Measurements from ENCODE around the gene ANXA2R. TPM values are rescaled to one million over a fixed set of nuclear protein-coding genes. Genes with fewer than 3 reads are reported as not detected.
"Not testable (repeated sequence)": the region's sequence is repeated elsewhere in the genome, so short reads cannot be mapped to it uniquely, and the experiment has no call there.

Gene ANXA2R
- total RNA-seq (1.2 TPM), polyA plus RNA-seq (ENCODE audit: insufficient read depth in 1 of 8, insufficient read length in 8 of 8, low replicate concordance in 1 of 8) (1 to 10 TPM in 6 of 8 donors, under 1 TPM in 2; 0.69 to 1.6 (median 1.2) TPM)
- long read RNA-seq, donor 1, partial matches to known transcripts: 0 of 1 reads
- long read RNA-seq, donor 1, other reads (novel, unspliced or antisense): 0 of 1 reads
- long read RNA-seq, donor 2: 0 reads
- long read RNA-seq, donor 3, partial matches to known transcripts: 0 of 1 reads
- long read RNA-seq, donor 3, other reads (novel, unspliced or antisense): 0 of 1 reads
- long read RNA-seq, donor 4, partial matches to known transcripts: 0 of 2 reads
- long read RNA-seq, donor 4, other reads (novel, unspliced or antisense): 0 of 2 reads
- long read RNA-seq, donor 5, partial matches to known transcripts: 0 of 3 reads
- long read RNA-seq, donor 5, other reads (novel, unspliced or antisense): 0 of 3 reads
- long read RNA-seq, donor 6, partial matches to known transcripts: 0 of 3 reads
- long read RNA-seq, donor 6, other reads (novel, unspliced or antisense): 0 of 3 reads
- long read RNA-seq, donor 7, partial matches to known transcripts: 0 of 3 reads
- long read RNA-seq, donor 7, other reads (novel, unspliced or antisense): 0 of 3 reads
- long read RNA-seq, donor 8, partial matches to known transcripts: 0 of 2 reads
- long read RNA-seq, donor 8, other reads (novel, unspliced or antisense): 0 of 2 reads
- long read RNA-seq, donor 9, partial matches to known transcripts: 0 of 2 reads
- long read RNA-seq, donor 9, other reads (novel, unspliced or antisense): 0 of 2 reads
- long read RNA-seq, donor 10, partial matches to known transcripts: 0 of 1 reads
- long read RNA-seq, donor 10, other reads (novel, unspliced or antisense): 0 of 1 reads
- long read RNA-seq, donor 11, partial matches to known transcripts: 0 of 2 reads
- long read RNA-seq, donor 11, other reads (novel, unspliced or antisense): 0 of 2 reads

GRCh38 chr5:43040287-43041098, at the start of gene ANXA2R:
Gene ANXA2R (minus strand): TSS chr5:43040319. CDS start chr5:43040046, 273 bp downstream.
- H3K4me1 ChIP-seq (ENCODE audit: control insufficient read depth, insufficient read depth, low read length): peaks cover 59% of the 10 kb centered on the region
- peak within 1 kb of the TSS; percentile 92 for H3K27ac ChIP-seq (ENCODE audit: low read length)
- H3K27me3 ChIP-seq (ENCODE audit: control insufficient read depth, insufficient read depth, low read length): peaks cover 88% of the 10 kb centered on the region
- no peaks in the 10 kb centered on the region for H3K9me3 ChIP-seq (replicated peaks; ENCODE audit: control insufficient read depth, low read depth, low read length)
- WGBS (ENCODE audit: insufficient coverage): 5% methylated on average over 41 of the region's 47 CpGs
- H3K4me3 ChIP-seq (ENCODE audit: low read length): peak within 1 kb of the TSS; percentile 71
- DNase-seq: peak; percentile 93
- H3K36me3 ChIP-seq (ENCODE audit: control insufficient read depth, insufficient read depth, low read length): no peaks in the 10 kb centered on the region

GRCh38 chr5:43086118-43086908, 46.2 kb upstream of the ANXA2R start:
- H3K9me3 ChIP-seq (replicated peaks; ENCODE audit: control insufficient read depth, low read depth, low read length); H3K4me1 ChIP-seq (ENCODE audit: control insufficient read depth, insufficient read depth, low read length); H3K4me3 ChIP-seq (ENCODE audit: low read length); H3K27ac ChIP-seq (ENCODE audit: low read length); H3K36me3 ChIP-seq (ENCODE audit: control insufficient read depth, insufficient read depth, low read length); H3K27me3 ChIP-seq (ENCODE audit: control insufficient read depth, insufficient read depth, low read length); DNase-seq: not testable (repeated sequence)
- whole genome bisulfite sequencing (ENCODE audit: insufficient coverage): no CpG with 5 or more reads among the region's 5 CpGs

GRCh38 chr5:43085453-43085852, 45.3 kb upstream of the ANXA2R start:
- Histone ChIP-seq H3K27ac (ENCODE audit: low read length) (no peak overlapping the region), H3K27me3 (ENCODE audit: control insufficient read depth, insufficient read depth, low read length) (no peaks in the 10 kb centered on the region), H3K36me3 (ENCODE audit: control insufficient read depth, insufficient read depth, low read length) (no peaks in the 10 kb centered on the region), H3K9me3 (replicated peaks; ENCODE audit: control insufficient read depth, low read depth, low read length) (peaks cover 4% of the 10 kb centered on the region), H3K4me1 (ENCODE audit: control insufficient read depth, insufficient read depth, low read length) (no peaks in the 10 kb centered on the region), H3K4me3 (ENCODE audit: low read length) (no peak overlapping the region)
- WGBS (ENCODE audit: insufficient coverage): 100% methylated on average over 1 of the region's 5 CpGs
- no peak for DNase-seq

GRCh38 chr5:43084468-43084867, 44.3 kb upstream of the ANXA2R start:
- H3K27me3 ChIP-seq (ENCODE audit: control insufficient read depth, insufficient read depth, low read length); H3K4me3 ChIP-seq (ENCODE audit: low read length); H3K4me1 ChIP-seq (ENCODE audit: control insufficient read depth, insufficient read depth, low read length); DNase-seq; H3K36me3 ChIP-seq (ENCODE audit: control insufficient read depth, insufficient read depth, low read length); H3K27ac ChIP-seq (ENCODE audit: low read length); H3K9me3 ChIP-seq (replicated peaks; ENCODE audit: control insufficient read depth, low read depth, low read length): not testable (repeated sequence)
- WGBS (ENCODE audit: insufficient coverage): no CpG with 5 or more reads among the region's 7 CpGs

GRCh38 chr5:43081345-43081744, 41.2 kb upstream of the ANXA2R start:
- WGBS (ENCODE audit: insufficient coverage): 100% methylated on average over 1 of the region's 2 CpGs
- DNase-seq; H3K36me3 ChIP-seq (ENCODE audit: control insufficient read depth, insufficient read depth, low read length); H3K27ac ChIP-seq (ENCODE audit: low read length); H3K4me3 ChIP-seq (ENCODE audit: low read length); H3K9me3 ChIP-seq (replicated peaks; ENCODE audit: control insufficient read depth, low read depth, low read length); H3K27me3 ChIP-seq (ENCODE audit: control insufficient read depth, insufficient read depth, low read length); H3K4me1 ChIP-seq (ENCODE audit: control insufficient read depth, insufficient read depth, low read length): not testable (repeated sequence)

- H3K4me3 ChIP-seq (ENCODE audit: low read length): no peak overlapping the region
- H3K4me1 ChIP-seq (ENCODE audit: control insufficient read depth, insufficient read depth, low read length): no peaks in the 10 kb centered on the region
- H3K9me3 ChIP-seq (replicated peaks; ENCODE audit: control insufficient read depth, low read depth, low read length): no peaks in the 10 kb centered on the region
- H3K27ac ChIP-seq (ENCODE audit: low read length): no peak overlapping the region
- no peaks in the 10 kb centered on the region for H3K27me3 ChIP-seq (ENCODE audit: control insufficient read depth, insufficient read depth, low read length)
- no peak for DNase-seq
- whole genome bisulfite sequencing (ENCODE audit: insufficient coverage): 100% methylated on average over 2 of the region's 4 CpGs
- peaks cover 7% of the 10 kb centered on the region for H3K36me3 ChIP-seq (ENCODE audit: control insufficient read depth, insufficient read depth, low read length)
Measured at GRCh38 chr5:43078956-43079355, 38.8 kb upstream of the ANXA2R start.

GRCh38 chr5:43077446-43078191, 37.5 kb upstream of the ANXA2R start:
- H3K27ac ChIP-seq (ENCODE audit: low read length); H3K27me3 ChIP-seq (ENCODE audit: control insufficient read depth, insufficient read depth, low read length); H3K9me3 ChIP-seq (replicated peaks; ENCODE audit: control insufficient read depth, low read depth, low read length); H3K4me1 ChIP-seq (ENCODE audit: control insufficient read depth, insufficient read depth, low read length); DNase-seq; H3K4me3 ChIP-seq (ENCODE audit: low read length): not testable (repeated sequence)
- WGBS (ENCODE audit: insufficient coverage): no CpG with 5 or more reads among the region's 7 CpGs
- peaks cover 17% of the 10 kb centered on the region for H3K36me3 ChIP-seq (ENCODE audit: control insufficient read depth, insufficient read depth, low read length)

GRCh38 chr5:43075319-43076293, 35.5 kb upstream of the ANXA2R start:
- H3K27ac ChIP-seq (ENCODE audit: low read length): no peak overlapping the region
- peaks cover 33% of the 10 kb centered on the region for H3K36me3 ChIP-seq (ENCODE audit: control insufficient read depth, insufficient read depth, low read length)
- 82% methylated on average over 10 of the region's 12 CpGs for WGBS (ENCODE audit: insufficient coverage)
- DNase-seq: no peak
- no peak overlapping the region for H3K4me3 ChIP-seq (ENCODE audit: low read length)
- no peaks in the 10 kb centered on the region for H3K27me3 ChIP-seq (ENCODE audit: control insufficient read depth, insufficient read depth, low read length)
- no peaks in the 10 kb centered on the region for H3K9me3 ChIP-seq (replicated peaks; ENCODE audit: control insufficient read depth, low read depth, low read length)
- no peaks in the 10 kb centered on the region for H3K4me1 ChIP-seq (ENCODE audit: control insufficient read depth, insufficient read depth, low read length)

Measured in muscle of leg (tissue), 16 donors.